ENCODE results near the gene CRLF2. TPM values are rescaled to one million over a fixed set of nuclear protein-coding genes. Genes with fewer than 3 reads are reported as not detected.

Gene CRLF2
- total and polyA plus RNA-seq, 2 of the 8 experiments (the other 6 are each of a cell fraction or from before 2014, with no cell fraction given) = 0.06 TPM; not detected in 1

GRCh38 chrX:1205681-1206611 lies 6.5 kb downstream of the CRLF2 start (continued):
- TF ChIP-seq CTCF (IDR thresholded peaks at IDR 0.05; ENCODE audit: control extremely low read depth in 1 of 3, insufficient read depth in 1 of 3, low read depth in 1 of 3, low read length in 3 of 3) (no peak), EP300 (IDR thresholded peaks at IDR 0.05; ENCODE audit: borderline replicate concordance in 1 of 2, low read depth in 2 of 2, low read length in 2 of 2) (peak in 1 of 2 experiments; percentile 85; a peak in 1 of 3 replicates), PHF8 (conservative IDR thresholded peaks at IDR 0.05; ENCODE audit: low read depth, low read length) (0 out of 2 replicates have a peak, but pooled peaks have one; percentile 1), SAP30 (IDR thresholded peaks at IDR 0.05; ENCODE audit: insufficient read depth, insufficient replicate concordance, low read length) (no peak), YY1 (IDR thresholded peaks at IDR 0.05; ENCODE audit: low read depth, low read length) (peak; percentile 94), EGR1 (IDR thresholded peaks at IDR 0.05; ENCODE audit: borderline replicate concordance, low read depth, low read length) (peak; percentile 69; the same call in 1 of the 2 replicates), SP2 (IDR thresholded peaks at IDR 0.05; ENCODE audit: low read length) (no peak), SP4 (IDR thresholded peaks at IDR 0.05; ENCODE audit: low read length) (peak; percentile 35; the same call in 1 of the 2 replicates), TCF12 (IDR thresholded peaks at IDR 0.05; ENCODE audit: low read depth, low read length) (peak; percentile 78; the same call in 1 of the 2 replicates), BACH1 (IDR thresholded peaks at IDR 0.05; ENCODE audit: low read length) (peak; percentile 53), RFX5 (IDR thresholded peaks at IDR 0.05; ENCODE audit: borderline replicate concordance, low read depth, low read length) (no peak), MAFK (IDR thresholded peaks at IDR 0.05; ENCODE audit: low read depth, low read length) (peak; percentile 98)
- TF ChIP-seq, protein P1, sequence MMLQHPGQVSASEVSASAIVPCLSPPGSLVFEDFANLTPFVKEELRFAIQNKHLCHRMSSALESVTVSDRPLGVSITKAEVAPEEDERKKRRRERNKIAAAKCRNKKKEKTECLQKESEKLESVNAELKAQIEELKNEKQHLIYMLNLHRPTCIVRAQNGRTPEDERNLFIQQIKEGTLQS (IDR thresholded peaks at IDR 0.05; ENCODE audit: insufficient read depth, low read depth, low read length) = no peak
